ENCODE data around the gene CYSTM1. TPM values are rescaled to one million over a fixed set of nuclear protein-coding genes. Genes with fewer than 3 reads are reported as not detected.

The CYSTM1 gene
- total RNA-seq, 4 donors from 2014 or later = 304 to 593 (median 336) TPM

- H3K4me3 ChIP-seq = peak overlapping the region in 2 of 4 donors; percentile 56 to 57
- ATAC-seq (no peak), DNase-seq (no peak)
- H3K36me3 ChIP-seq = no peaks in the 10 kb centered on the region
- peaks cover 8 to 18% of the 10 kb centered on the region in 2 donors for H3K4me1 ChIP-seq
- no peaks in the 10 kb centered on the region for H3K9me3 ChIP-seq
- TF ChIP-seq POLR2A (IDR thresholded peaks at IDR 0.05) = no peak
- no peak overlapping the region for H3K27ac ChIP-seq
- in situ Hi-C loops (cut with MboI; ENCODE audit: low sequenced_read_pairs in 4 of 4) = no loop called here
- H3K27me3 ChIP-seq = no peaks in the 10 kb centered on the region
- intact Hi-C loops (cut with DNase I; ENCODE audit: low total_unique reads) = no loop called here
Measured at GRCh38 chr5:140146523-140146842, 28.5 kb upstream of the CYSTM1 start.

DNA sequence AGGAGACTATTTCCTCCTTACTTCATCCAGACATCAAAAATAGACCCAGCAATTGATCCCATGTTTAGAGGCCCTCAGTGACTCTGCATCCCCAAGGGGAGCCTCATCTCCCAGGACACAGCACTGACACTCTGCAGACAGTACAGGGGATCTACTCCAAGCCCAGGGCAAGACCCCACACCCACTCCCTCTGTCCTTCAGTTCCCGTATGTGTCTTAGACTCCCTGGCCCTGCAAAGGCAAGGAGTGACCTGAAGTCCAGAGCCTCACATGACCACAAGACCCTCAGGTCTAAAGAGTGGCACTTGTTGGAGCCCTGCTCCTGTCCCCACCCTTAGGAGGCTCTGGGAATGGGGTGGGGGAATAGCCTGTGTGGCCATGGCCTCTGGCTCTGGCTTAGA, 27.5 kb upstream of the CYSTM1 start:
- Histone ChIP-seq H3K27me3 (no peaks in the 10 kb centered on the region), H3K36me3 (no peaks in the 10 kb centered on the region), H3K9me3 (no peaks in the 10 kb centered on the region), H3K27ac (no peak overlapping the region), H3K4me3 (no peak overlapping the region), H3K4me1 (peaks cover 7 to 15% of the 10 kb centered on the region in 2 donors)
- DNase-seq (no peak), ATAC-seq (no peak)
- TF ChIP-seq POLR2A (IDR thresholded peaks at IDR 0.05) (no peak), CTCF (IDR thresholded peaks at IDR 0.05 in 4 of 5, conservative IDR thresholded peaks at IDR 0.05 in 1 of 5) (no peak)
- in situ Hi-C loops (cut with MboI; ENCODE audit: low sequenced_read_pairs in 4 of 4) = no loop called here
- intact Hi-C loops (cut with DNase I; ENCODE audit: low total_unique reads) = no loop called here

GRCh38 chr5:140148508-140148907, 26.5 kb upstream of the CYSTM1 start:
- in situ Hi-C loops (cut with MboI; ENCODE audit: low sequenced_read_pairs in 4 of 4) = no loop called here

DNA sequence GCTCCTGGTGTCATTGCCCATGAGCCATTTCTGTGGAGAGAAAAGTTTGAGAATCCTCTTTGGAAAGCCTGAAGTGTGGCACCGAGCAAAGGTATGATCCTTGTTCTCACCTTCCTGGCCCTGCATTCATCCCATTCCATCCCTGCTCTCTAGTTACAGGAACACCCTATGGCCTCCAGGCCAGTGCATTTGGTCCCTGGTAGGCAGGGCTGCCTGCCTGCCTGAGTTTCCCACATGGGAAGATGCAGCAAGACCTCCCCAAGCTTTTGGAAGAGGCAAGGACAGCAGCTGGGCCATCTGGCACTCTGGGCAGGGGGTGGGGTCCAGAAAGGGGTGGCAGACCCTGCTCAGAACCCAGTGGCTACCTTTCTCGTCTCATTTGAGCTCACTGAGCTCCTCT, 24.8 kb upstream of the CYSTM1 start:
- H3K4me3 ChIP-seq = no peak overlapping the region
- no peak overlapping the region for H3K27ac ChIP-seq
- peaks cover 7 to 15% of the 10 kb centered on the region in 2 donors for H3K4me1 ChIP-seq
- DNase-seq (no peak), ATAC-seq (no peak)
- H3K27me3 ChIP-seq = no peaks in the 10 kb centered on the region
- TF ChIP-seq POLR2A (IDR thresholded peaks at IDR 0.05) = no peak
- no peak for TF ChIP-seq CTCF (IDR thresholded peaks at IDR 0.05 in 4 of 5, conservative IDR thresholded peaks at IDR 0.05 in 1 of 5)
- H3K9me3 ChIP-seq = no peaks in the 10 kb centered on the region
- intact Hi-C loops (cut with DNase I; ENCODE audit: low total_unique reads) = loop anchor here (5.0 to 10.0 kb wide), 2 partner anchors 178 to 305 kb away; no protein-coding TSS in a partner anchor
- in situ Hi-C loops (cut with MboI; ENCODE audit: low sequenced_read_pairs in 4 of 4) = loop anchor here in 2 of 4 donors (10.0 kb wide), 1 partner anchor 365 kb away; no protein-coding TSS in a partner anchor
- no peaks in the 10 kb centered on the region for H3K36me3 ChIP-seq

More at GRCh38 chr5:140148508-140148907, 26.5 kb upstream of the CYSTM1 start:
- intact Hi-C loops (cut with DNase I; ENCODE audit: low total_unique reads) = no loop called here
- TF ChIP-seq CTCF (IDR thresholded peaks at IDR 0.05 in 4 of 5, conservative IDR thresholded peaks at IDR 0.05 in 1 of 5) = no peak
- TF ChIP-seq POLR2A (IDR thresholded peaks at IDR 0.05) = no peak
- no peaks in the 10 kb centered on the region for H3K27me3 ChIP-seq
- H3K4me3 ChIP-seq = no peak overlapping the region
- no peak for ATAC-seq
- no peaks in the 10 kb centered on the region for H3K9me3 ChIP-seq
- peaks cover 7 to 17% of the 10 kb centered on the region in 2 donors for H3K4me1 ChIP-seq
- DNase-seq = no peak
- no peaks in the 10 kb centered on the region for H3K36me3 ChIP-seq
- H3K27ac ChIP-seq = no peak overlapping the region

DNA sequence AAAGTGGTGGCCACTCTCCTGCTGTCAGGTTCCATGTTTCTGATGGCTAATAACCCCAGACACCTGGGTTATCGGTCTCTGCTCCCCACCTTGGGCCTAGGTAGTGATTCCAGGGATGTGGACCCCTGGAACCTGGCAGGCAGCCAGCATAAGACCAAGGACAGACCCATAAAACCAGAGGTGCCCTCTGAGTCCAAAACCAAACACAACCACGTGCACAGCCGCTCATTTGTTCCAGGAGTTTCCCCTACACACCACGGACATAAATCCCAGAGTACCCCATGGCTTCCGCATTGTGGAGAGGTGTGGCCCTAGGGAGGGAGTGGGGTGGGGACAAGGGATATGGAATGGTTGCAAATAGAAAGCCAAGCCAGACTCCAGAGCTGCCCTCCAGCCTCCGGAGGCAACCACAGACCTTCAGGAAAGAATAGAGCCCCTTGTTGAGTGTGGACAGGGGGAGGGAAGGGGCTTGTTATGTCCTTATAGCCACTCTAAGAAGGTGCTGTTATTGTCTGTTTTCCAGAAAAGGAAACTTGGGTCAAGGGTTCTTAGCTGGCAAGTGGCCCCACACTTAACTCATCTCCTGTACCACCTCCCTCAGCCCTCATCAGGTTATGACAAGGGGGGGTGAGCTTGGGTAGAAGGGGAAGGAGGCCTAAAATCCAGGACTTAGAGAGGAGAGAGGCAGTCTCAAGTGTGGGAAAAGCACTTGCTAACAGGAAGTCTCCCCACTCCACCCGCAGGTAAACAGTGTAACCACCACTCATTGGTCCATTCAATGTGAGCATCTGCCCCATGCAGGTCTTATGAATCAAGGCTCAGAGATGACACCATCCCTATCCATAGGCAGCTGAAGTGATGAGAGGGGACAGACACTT, 23.6 kb upstream of the CYSTM1 start:
- Histone ChIP-seq H3K27me3 (no peaks in the 10 kb centered on the region), H3K9me3 (no peaks in the 10 kb centered on the region), H3K27ac (no peak overlapping the region), H3K36me3 (no peaks in the 10 kb centered on the region), H3K4me1 (peaks cover 3 to 5% of the 10 kb centered on the region in 2 donors), H3K4me3 (no peak overlapping the region)
- no peak for DNase-seq
- no peak for ATAC-seq
- intact Hi-C loops (cut with DNase I; ENCODE audit: low total_unique reads) = loop anchor here (5.0 to 10.0 kb wide), 2 partner anchors 179 to 307 kb away; no protein-coding TSS in a partner anchor
- in situ Hi-C loops (cut with MboI; ENCODE audit: low sequenced_read_pairs in 4 of 4) = loop anchor here in 2 of 4 donors (10.0 kb wide), 1 partner anchor 367 kb away; no protein-coding TSS in a partner anchor
- no peak for TF ChIP-seq CTCF (IDR thresholded peaks at IDR 0.05 in 4 of 5, conservative IDR thresholded peaks at IDR 0.05 in 1 of 5)
- no peak for TF ChIP-seq POLR2A (IDR thresholded peaks at IDR 0.05)
